Tibial artery (tissue), 4 donors: ENCODE data around the gene SPRED2.

Source experiments
- DNase-seq, 2 donors: peaks; one replicate each; pipeline ENCODE4 v3.0.0-alpha.2; 2019
- H3K27ac ChIP-seq, 2 donors: fragments of 200-600 bp; sonication (generic) in 1 of 2; 1 replicate in 1 of 2; 2 replicates in 1 of 2; pipeline ENCODE4 v1.5.1; 2018 to 2019; ENCODE audit warnings: mild to moderate bottlenecking in 1 of 2
- H3K27me3 ChIP-seq, 2 donors: fragments of 200-600 bp; sonication (generic) in 1 of 2; one replicate each; pipeline versions ENCODE4 v1.5.1 to v1.6.0; 2016 to 2019
- H3K36me3 ChIP-seq, 3 donors: fragments of 200-600 bp; sonication (generic) in 2 of 3; one replicate each; pipeline ENCODE4 v1.5.1; 2016 to 2019; ENCODE audit warnings: mild to moderate bottlenecking in 2 of 3
- H3K4me1 ChIP-seq, 4 donors: fragments of 200-600 bp; sonication (generic) in 2 of 4; 1 replicate in 3 of 4; 2 replicates in 1 of 4; pipeline ENCODE4 v1.5.1; 2016 to 2019
- H3K4me3 ChIP-seq, 2 donors: fragments of 200-600 bp; sonication (generic) in 1 of 2; 1 replicate in 1 of 2; 2 replicates in 1 of 2; pipeline ENCODE4 v1.5.1; 2018 to 2019; ENCODE audit warnings: mild to moderate bottlenecking in 2 of 2
- H3K9me3 ChIP-seq, 3 donors: fragments of 200-600 bp; sonication (generic) in 1 of 3; one replicate each; pipeline ENCODE4 v1.5.1; 2016 to 2019
- CTCF ChIP-seq, 2 experiments: fragments of 200-600 bp in 1 of 2; fragments of 450-650 bp in 1 of 2; IDR thresholded peaks; one replicate each; pipeline ENCODE4 v1.5.1; 2017 to 2019; ENCODE audit warnings: antibody characterized with exemption in 2 of 2, mild to moderate bottlenecking in 1 of 2, moderate library complexity in 1 of 2
- intact Hi-C: fragments of 100-400 bp; cut with DNase I; formaldehyde crosslinking; loops from one replicate; pipeline ENCODE4 v1.15.0; 2023; ENCODE audit warnings: low total_unique reads

The SPRED2 gene

GRCh38 chr2:65452150-65452895, 19.9 kb upstream of the SPRED2 start:
- H3K4me1 ChIP-seq = no peaks in the 10 kb centered on the region
- no peaks in the 10 kb centered on the region for H3K9me3 ChIP-seq
- DNase-seq = no peak
- intact Hi-C loops = no loop called here
- H3K36me3 ChIP-seq = no peaks in the 10 kb centered on the region
- no peak for TF ChIP-seq CTCF (IDR thresholded peaks at IDR 0.05)
- H3K27ac ChIP-seq = no peak overlapping the region
- H3K27me3 ChIP-seq = no peaks in the 10 kb centered on the region
- no peak overlapping the region for H3K4me3 ChIP-seq

DNA sequence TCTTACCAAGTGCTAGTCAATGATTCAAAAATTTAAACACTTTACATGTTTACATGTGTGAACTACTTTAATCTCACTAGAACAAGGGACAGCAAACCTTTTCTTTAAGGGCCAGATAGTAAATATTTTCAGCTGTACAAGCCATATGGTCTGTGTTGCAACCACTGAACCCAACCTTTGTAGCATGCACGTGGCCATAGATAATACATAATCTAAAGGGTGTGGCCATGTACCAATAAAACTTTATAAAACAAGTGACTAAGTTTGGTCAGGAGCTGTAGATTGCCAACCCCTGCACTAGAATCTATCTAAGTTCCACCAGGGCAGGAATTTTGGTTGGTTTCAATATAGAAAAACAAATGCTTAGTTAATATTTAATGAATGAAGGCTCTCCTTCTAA, 18.4 kb upstream of the SPRED2 start:
- no peak for TF ChIP-seq CTCF (IDR thresholded peaks at IDR 0.05)
- no peaks in the 10 kb centered on the region for H3K4me1 ChIP-seq
- H3K27me3 ChIP-seq = no peaks in the 10 kb centered on the region
- no peaks in the 10 kb centered on the region for H3K36me3 ChIP-seq
- H3K27ac ChIP-seq = no peak overlapping the region
- H3K4me3 ChIP-seq = no peak overlapping the region
- H3K9me3 ChIP-seq = no peaks in the 10 kb centered on the region
- intact Hi-C loops = no loop called here
- no peak for DNase-seq

DNA sequence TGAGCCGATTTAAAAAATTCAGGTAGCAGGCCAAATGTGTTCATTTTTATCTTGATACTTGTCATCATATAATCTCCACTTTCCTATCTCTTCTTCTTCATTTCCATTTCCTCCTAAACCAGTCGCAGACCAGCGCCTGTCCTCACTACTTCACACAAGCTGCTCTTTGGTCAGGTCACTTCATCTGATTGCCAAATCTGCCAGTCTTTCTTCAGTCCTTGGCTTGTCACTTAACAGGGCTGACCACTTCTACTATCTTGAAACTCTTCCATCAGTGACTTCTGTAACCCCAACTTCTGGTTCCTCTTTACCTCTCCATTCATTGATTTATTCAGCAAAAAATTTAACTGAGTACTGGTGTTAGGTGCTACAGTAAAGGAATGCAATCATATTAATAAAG, 18.0 kb upstream of the SPRED2 start:
- no peaks in the 10 kb centered on the region for H3K36me3 ChIP-seq
- H3K9me3 ChIP-seq = no peaks in the 10 kb centered on the region
- H3K27me3 ChIP-seq = no peaks in the 10 kb centered on the region
- H3K4me3 ChIP-seq = no peak overlapping the region
- no peak overlapping the region for H3K27ac ChIP-seq
- no peak for DNase-seq
- TF ChIP-seq CTCF (IDR thresholded peaks at IDR 0.05) = no peak
- intact Hi-C loops = no loop called here
- no peaks in the 10 kb centered on the region for H3K4me1 ChIP-seq

DNA sequence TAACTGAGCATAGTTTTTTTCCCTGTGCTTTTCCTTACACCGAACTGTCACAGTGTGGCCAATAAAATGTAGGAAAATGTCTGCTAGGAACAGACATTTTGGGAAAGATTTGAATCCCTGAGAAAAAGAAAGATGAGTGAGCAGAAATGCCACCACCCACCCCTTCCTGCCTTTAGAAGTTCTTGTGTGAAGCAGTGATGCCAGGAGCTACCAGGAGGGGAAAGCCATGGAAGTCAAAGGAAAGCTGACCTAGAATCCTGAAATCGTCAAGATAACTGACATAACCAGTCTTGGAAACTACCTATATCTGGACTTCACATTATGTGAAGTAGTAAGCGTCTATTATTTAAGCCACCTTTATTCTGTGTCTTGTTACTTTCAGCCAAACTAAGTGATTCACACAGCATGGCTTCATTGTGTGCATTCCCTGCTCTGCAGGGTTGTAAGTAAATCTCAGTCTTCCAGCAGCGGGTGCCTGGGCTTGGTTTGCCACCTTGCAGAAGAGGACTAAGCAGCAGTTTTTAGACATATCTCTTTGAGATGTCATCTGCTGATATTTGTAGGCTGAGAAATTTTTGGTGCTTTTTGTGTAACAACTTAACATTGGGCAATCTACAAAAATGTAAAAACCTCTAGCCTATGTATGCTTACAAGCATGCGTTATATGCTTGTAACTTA, 11.2 kb upstream of the SPRED2 start:
- intact Hi-C loops = no loop called here
- Histone ChIP-seq H3K36me3 (no peaks in the 10 kb centered on the region), H3K27me3 (no peaks in the 10 kb centered on the region), H3K27ac (no peak overlapping the region), H3K4me3 (no peak overlapping the region), H3K4me1 (no peaks in the 10 kb centered on the region), H3K9me3 (no peaks in the 10 kb centered on the region)
- no peak for DNase-seq
- TF ChIP-seq CTCF (IDR thresholded peaks at IDR 0.05) = no peak

- Histone ChIP-seq H3K27me3 (no peaks in the 10 kb centered on the region), H3K4me3 (no peak overlapping the region), H3K36me3 (no peaks in the 10 kb centered on the region), H3K4me1 (peaks cover 0 to under 1% (median 0%) of the 10 kb centered on the region in 4 donors), H3K9me3 (no peaks in the 10 kb centered on the region), H3K27ac (no peak overlapping the region)
- no peak for TF ChIP-seq CTCF (IDR thresholded peaks at IDR 0.05)
- intact Hi-C loops = no loop called here
- no peak for DNase-seq
Observed at GRCh38 chr2:65442420-65443020, 10.1 kb upstream of the SPRED2 start.
